ENCODE measurements around the gene HIPK4. TPM values are rescaled to one million over a fixed set of nuclear protein-coding genes. Genes with fewer than 3 reads are reported as not detected.

The HIPK4 gene
- total and polyA plus RNA-seq, 4 donors = 0.21 to 0.51 (median 0.23) TPM; not detected in 1

DNA sequence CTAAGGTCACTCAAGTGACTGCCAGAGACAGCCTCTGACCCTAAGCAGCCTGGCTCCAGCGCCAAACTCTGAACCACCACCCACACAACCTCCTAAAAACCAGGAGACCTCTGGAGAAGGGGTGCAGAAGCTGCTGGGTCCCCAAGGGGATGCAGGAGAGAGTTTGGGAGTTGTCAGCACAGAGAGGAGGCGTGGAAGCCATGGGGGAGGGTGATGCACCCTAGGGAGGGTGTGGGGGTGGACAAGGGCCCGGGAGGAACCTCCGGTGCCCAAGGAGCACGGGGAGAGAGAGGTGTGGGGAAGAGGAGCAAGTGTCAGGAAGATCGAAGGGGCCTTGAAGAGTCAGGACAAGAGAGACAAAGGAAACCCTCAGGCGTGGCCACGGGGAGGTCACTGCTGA is 2.1 kb upstream of the HIPK4 start:
- Histone ChIP-seq H3K9me3 (ENCODE audit: control insufficient read depth, low read length) (no peaks in the 10 kb centered on the region), H3K4me1 (ENCODE audit: control insufficient read depth in 1 of 2, insufficient read depth in 2 of 2, low read length in 2 of 2) (no peaks in the 10 kb centered on the region), H3K4me3 (ENCODE audit: low read length in 2 of 2) (no peak overlapping the region), H3K36me3 (ENCODE audit: control insufficient read depth in 1 of 2, insufficient read depth in 2 of 2, low read length in 1 of 2) (no peaks in the 10 kb centered on the region), H3K27me3 (ENCODE audit: control insufficient read depth in 1 of 2, insufficient read depth in 2 of 2, low read length in 1 of 2) (no peaks in the 10 kb centered on the region), H3K27ac (ENCODE audit: low read depth in 1 of 2, low read length in 2 of 2) (no peak overlapping the region)
- ATAC-seq (ENCODE audit: low FRiP score) (no peak), DNase-seq (no peak)
- intact Hi-C loops (cut with DNase I) = no loop called here
- 76 to 84% methylated on average over 8 of the region's 8 CpGs for WGBS, 2 donors

DNA sequence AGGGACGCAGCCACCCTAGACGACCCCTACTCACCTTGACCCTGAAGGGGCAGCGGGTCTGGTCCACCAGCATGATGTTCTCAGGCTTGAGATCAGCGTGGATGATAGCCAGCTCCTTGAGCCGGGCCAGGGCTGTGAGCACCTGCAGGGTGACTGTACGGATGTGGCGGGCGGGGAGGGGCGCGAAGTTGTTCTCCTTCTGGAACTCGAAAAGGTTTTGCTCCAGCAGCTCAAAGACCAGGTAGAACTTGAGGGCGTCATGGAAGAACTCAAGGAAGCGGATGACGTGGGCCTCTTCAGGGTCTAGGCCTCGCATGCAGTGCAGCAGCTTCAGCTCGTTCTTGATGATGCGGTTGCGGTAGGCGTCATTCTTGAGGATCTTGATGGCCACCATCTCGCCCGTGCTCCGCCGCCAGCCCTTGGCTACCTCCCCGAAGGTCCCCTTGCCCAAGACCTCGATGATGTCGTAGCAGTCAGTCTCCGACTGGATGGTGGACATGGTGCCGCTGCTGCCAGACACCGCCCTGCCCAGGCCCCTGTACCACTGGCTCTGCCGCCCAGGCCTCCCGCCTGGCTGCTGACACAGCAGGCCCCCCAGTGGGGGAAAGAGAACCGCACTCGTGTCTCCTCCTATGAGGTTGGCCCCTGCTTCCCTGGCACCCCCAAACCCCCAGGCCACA is 437 bp downstream of the HIPK4 start:
- Histone ChIP-seq H3K27ac (ENCODE audit: low read depth in 1 of 2, low read length in 2 of 2) (no peak overlapping the region), H3K36me3 (ENCODE audit: control insufficient read depth in 1 of 2, insufficient read depth in 2 of 2, low read length in 1 of 2) (no peaks in the 10 kb centered on the region), H3K4me3 (ENCODE audit: low read length in 2 of 2) (no peak overlapping the region), H3K9me3 (ENCODE audit: control insufficient read depth, low read length) (no peaks in the 10 kb centered on the region), H3K4me1 (ENCODE audit: control insufficient read depth in 1 of 2, insufficient read depth in 2 of 2, low read length in 2 of 2) (no peaks in the 10 kb centered on the region), H3K27me3 (ENCODE audit: control insufficient read depth in 1 of 2, insufficient read depth in 2 of 2, low read length in 1 of 2) (no peaks in the 10 kb centered on the region)
- ATAC-seq (ENCODE audit: low FRiP score) (no peak), DNase-seq (no peak)
- intact Hi-C loops (cut with DNase I) = no loop called here
- WGBS, 2 donors = 95 to 96% methylated on average over 33 of the region's 33 CpGs

DNA sequence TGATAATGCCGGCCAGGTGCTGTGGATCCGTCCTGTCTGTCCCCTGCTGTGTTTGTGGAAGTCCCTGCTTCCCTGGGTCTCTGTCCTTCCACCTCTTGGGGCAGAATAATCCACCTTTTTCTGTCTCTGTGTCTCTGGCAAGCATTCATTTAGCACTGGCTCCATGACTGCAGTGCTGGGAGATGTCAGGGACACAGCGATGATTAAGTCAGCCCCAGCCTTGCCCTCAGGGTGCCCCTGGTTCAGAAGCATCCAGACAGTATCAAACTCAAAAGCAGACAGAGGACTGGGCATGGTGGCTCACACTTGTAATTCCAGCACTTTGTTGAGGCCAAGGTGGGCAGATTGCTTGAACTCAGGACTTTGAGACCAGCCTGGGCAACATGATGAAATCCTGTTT is 1.5 kb downstream of the HIPK4 start:
- intact Hi-C loops (cut with DNase I) = no loop called here
- no peaks in the 10 kb centered on the region for H3K4me1 ChIP-seq (ENCODE audit: control insufficient read depth in 1 of 2, insufficient read depth in 2 of 2, low read length in 2 of 2)
- DNase-seq (no peak), ATAC-seq (ENCODE audit: low FRiP score) (no peak)
- 70 to 87% methylated on average over 3 of the region's 3 CpGs for whole genome bisulfite sequencing, 2 donors
- H3K27me3 ChIP-seq (ENCODE audit: control insufficient read depth in 1 of 2, insufficient read depth in 2 of 2, low read length in 1 of 2) = no peaks in the 10 kb centered on the region
- no peak overlapping the region for H3K27ac ChIP-seq (ENCODE audit: low read depth in 1 of 2, low read length in 2 of 2)
- no peaks in the 10 kb centered on the region for H3K36me3 ChIP-seq (ENCODE audit: control insufficient read depth in 1 of 2, insufficient read depth in 2 of 2, low read length in 1 of 2)
- no peaks in the 10 kb centered on the region for H3K9me3 ChIP-seq (ENCODE audit: control insufficient read depth, low read length)
- no peak overlapping the region for H3K4me3 ChIP-seq (ENCODE audit: low read length in 2 of 2)

DNA sequence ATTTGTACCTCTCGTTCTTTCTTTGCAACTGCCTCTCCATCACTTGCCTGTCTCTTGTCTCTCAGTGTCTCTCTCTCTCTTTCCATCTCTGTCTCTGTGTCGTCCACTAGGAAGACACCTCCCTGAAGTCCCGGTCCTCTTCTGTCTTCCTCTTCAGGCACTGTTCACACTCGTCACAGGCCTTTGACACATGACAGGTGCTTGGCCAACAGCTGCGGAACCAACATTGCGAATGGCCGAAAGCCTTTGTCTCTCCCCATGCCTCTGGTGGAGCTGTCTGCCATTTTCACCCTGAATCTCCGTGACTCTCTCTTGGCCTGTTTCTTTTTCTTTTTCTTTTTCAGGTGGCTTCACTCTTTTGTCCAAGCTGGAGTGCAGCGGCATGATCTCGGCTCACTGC is 2.8 kb downstream of the HIPK4 start:
- Histone ChIP-seq H3K9me3 (ENCODE audit: control insufficient read depth, low read length) (no peaks in the 10 kb centered on the region), H3K27me3 (ENCODE audit: control insufficient read depth in 1 of 2, insufficient read depth in 2 of 2, low read length in 1 of 2) (no peaks in the 10 kb centered on the region), H3K4me3 (ENCODE audit: low read length in 2 of 2) (no peak overlapping the region), H3K27ac (ENCODE audit: low read depth in 1 of 2, low read length in 2 of 2) (no peak overlapping the region), H3K36me3 (ENCODE audit: control insufficient read depth in 1 of 2, insufficient read depth in 2 of 2, low read length in 1 of 2) (no peaks in the 10 kb centered on the region), H3K4me1 (ENCODE audit: control insufficient read depth in 1 of 2, insufficient read depth in 2 of 2, low read length in 2 of 2) (no peaks in the 10 kb centered on the region)
- no peak for DNase-seq
- 95% methylated on average over 10 of the region's 10 CpGs for WGBS, 2 donors
- intact Hi-C loops (cut with DNase I) = no loop called here
- no peak for ATAC-seq (ENCODE audit: low FRiP score)

DNA sequence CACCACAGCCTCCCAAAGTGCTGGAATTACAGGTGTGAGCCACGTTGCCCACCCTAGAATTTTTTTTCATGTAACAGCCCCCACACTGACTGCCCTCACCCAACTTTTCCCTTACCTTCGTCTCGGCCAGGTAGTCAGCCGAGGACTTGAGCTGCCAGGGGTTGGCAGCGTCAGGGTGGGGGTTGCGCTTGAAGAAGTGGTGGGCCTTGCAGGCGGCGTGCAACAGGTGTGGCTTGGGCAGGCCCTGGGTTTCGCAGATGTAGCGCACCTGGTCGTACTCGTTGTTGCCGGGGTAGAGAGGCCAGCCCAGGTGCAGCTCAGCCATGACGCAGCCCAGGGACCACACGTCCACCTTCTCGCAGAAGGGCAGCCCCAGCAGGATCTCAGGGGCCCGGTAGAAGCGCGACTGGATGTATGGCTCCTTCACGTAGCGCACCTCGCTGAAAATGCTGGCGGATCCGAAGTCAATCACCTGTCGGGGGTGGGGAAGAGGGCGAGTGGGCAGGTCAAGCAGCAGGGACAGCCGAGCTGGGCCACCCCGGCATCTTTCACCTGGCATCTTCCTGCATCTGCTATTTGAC is 6.2 kb downstream of the HIPK4 start:
- intact Hi-C loops (cut with DNase I) = no loop called here
- Histone ChIP-seq H3K4me1 (ENCODE audit: control insufficient read depth in 1 of 2, insufficient read depth in 2 of 2, low read length in 2 of 2) (no peaks in the 10 kb centered on the region), H3K27ac (ENCODE audit: low read depth in 1 of 2, low read length in 2 of 2) (no peak overlapping the region), H3K36me3 (ENCODE audit: control insufficient read depth in 1 of 2, insufficient read depth in 2 of 2, low read length in 1 of 2) (no peaks in the 10 kb centered on the region), H3K9me3 (ENCODE audit: control insufficient read depth, low read length) (no peaks in the 10 kb centered on the region), H3K27me3 (ENCODE audit: control insufficient read depth in 1 of 2, insufficient read depth in 2 of 2, low read length in 1 of 2) (no peaks in the 10 kb centered on the region), H3K4me3 (ENCODE audit: low read length in 2 of 2) (no peak overlapping the region)
- ATAC-seq (ENCODE audit: low FRiP score) = no peak
- 79 to 85% methylated on average over 28 of the region's 28 CpGs for WGBS, 2 donors
- DNase-seq = no peak

DNA sequence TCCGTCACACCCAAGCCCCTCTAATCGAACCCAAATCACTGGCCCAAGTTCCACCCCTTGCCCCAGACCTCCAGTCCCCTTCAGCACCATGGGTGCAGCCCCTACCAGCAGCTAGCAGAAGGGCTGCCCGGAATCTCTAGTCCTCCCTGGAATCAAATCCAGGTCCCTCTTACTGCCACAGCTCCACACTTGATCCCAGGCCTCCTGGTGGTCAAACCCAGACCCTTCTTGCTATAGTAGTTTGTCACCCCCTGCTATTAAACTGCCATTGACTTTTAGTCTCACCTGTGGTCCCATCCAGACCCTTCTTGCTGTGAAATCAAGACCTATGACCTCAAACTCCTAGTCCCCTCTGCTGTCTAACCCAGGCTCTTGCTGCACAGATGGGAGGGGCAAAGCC is 8.7 kb downstream of the HIPK4 start:
- no peak overlapping the region for H3K4me3 ChIP-seq (ENCODE audit: low read length in 2 of 2)
- intact Hi-C loops (cut with DNase I) = no loop called here
- no peak overlapping the region for H3K27ac ChIP-seq (ENCODE audit: low read depth in 1 of 2, low read length in 2 of 2)
- H3K36me3 ChIP-seq (ENCODE audit: control insufficient read depth in 1 of 2, insufficient read depth in 2 of 2, low read length in 1 of 2) = peaks cover 0 to 3% of the 10 kb centered on the region in 2 donors
- H3K27me3 ChIP-seq (ENCODE audit: control insufficient read depth in 1 of 2, insufficient read depth in 2 of 2, low read length in 1 of 2) = no peaks in the 10 kb centered on the region
- WGBS, 2 donors = 71 to 78% methylated on average over 3 of the region's 3 CpGs
- H3K9me3 ChIP-seq (ENCODE audit: control insufficient read depth, low read length) = no peaks in the 10 kb centered on the region
- H3K4me1 ChIP-seq (ENCODE audit: control insufficient read depth in 1 of 2, insufficient read depth in 2 of 2, low read length in 2 of 2) = no peaks in the 10 kb centered on the region
- ATAC-seq (ENCODE audit: low FRiP score) (no peak), DNase-seq (no peak)

DNA sequence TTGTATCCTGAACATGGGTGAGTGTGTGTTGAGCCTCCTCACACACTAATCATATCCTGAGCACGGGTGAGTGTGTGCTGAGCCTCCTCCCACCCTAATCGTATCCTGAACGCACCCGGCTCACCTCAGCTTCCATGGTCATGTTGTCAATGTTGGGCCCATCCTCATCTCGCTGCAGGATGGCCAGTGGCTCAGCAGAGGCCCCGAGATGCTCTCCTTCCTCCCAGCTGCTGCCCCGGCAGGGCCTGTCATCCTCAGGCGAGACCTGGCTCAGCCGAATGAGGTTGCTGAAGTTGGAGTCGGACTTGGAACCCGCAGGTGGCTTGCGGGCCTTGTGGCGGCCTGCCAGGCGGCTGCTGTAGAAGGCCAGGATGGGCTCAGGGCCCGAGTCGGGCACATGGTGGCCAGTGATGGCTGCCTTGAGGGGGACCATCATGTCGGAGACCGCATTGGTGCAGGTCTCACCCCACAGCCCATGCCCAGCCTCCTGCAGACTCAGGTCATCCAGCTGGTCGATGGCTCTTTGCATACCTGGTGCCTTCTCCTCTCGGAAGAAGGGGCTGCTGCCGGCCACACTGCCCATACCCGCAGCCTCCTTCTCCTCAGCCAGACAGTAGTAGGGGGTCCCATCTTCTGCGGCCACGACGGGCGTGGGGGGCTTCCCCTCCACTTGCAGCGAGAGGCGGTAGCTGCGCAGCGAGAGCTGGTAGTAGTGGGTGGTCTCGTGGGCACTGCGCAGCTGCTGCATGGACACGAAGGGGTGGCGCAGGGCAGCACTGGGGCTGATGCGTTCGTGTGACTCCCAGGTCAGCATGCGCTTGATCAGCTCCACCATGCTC is 9.6 kb downstream of the HIPK4 start:
- Histone ChIP-seq H3K9me3 (ENCODE audit: control insufficient read depth, low read length) (no peaks in the 10 kb centered on the region), H3K27me3 (ENCODE audit: control insufficient read depth in 1 of 2, insufficient read depth in 2 of 2, low read length in 1 of 2) (no peaks in the 10 kb centered on the region), H3K36me3 (ENCODE audit: control insufficient read depth in 1 of 2, insufficient read depth in 2 of 2, low read length in 1 of 2) (peaks cover 0 to 3% of the 10 kb centered on the region in 2 donors), H3K27ac (ENCODE audit: low read depth in 1 of 2, low read length in 2 of 2) (no peak overlapping the region), H3K4me1 (ENCODE audit: control insufficient read depth in 1 of 2, insufficient read depth in 2 of 2, low read length in 2 of 2) (no peaks in the 10 kb centered on the region), H3K4me3 (ENCODE audit: low read length in 2 of 2) (no peak overlapping the region)
- WGBS, 2 donors = 85 to 86% methylated on average over 37 of the region's 37 CpGs
- intact Hi-C loops (cut with DNase I) = no loop called here
- no peak for ATAC-seq (ENCODE audit: low FRiP score)
- DNase-seq = no peak

DNA sequence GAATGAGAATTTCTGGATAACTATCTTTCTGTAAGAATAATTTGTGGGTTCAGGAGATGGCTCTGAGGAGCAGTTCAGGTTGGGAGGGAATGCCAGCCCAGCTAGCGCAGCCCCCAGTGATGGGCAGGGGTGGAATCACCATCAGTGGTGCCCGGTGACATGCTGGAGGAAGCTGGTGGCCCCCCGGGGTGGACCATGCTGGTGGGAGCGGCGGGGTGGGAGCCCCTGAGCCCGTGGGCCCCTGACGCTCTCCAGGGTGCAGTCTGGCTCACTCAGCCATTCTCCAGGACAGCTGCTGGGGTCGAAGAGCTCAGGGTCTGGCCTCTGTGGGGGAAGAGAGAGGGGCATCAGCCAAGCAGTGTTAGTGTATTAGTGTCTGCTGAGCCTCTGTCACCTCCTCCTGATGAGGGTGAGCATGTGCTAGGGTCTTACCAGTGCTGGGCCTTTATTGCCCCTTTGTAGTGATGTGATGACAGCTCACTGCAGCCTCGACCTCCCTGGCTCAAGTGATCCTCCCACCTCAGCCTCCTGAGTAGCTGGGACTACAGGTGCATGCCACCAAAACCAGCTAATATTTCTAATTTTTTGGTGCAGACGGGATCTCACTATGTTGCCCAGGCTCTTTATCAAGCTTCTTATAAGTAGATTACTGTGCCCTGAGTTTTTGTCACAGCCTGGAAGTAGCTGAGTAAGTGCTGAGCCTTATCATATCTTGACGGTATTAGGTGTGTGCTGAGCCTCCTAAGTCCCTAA is 10.4 kb downstream of the HIPK4 start:
- ATAC-seq (ENCODE audit: low FRiP score) (no peak), DNase-seq (no peak)
- Histone ChIP-seq H3K4me3 (ENCODE audit: low read length in 2 of 2) (no peak overlapping the region), H3K27me3 (ENCODE audit: control insufficient read depth in 1 of 2, insufficient read depth in 2 of 2, low read length in 1 of 2) (no peaks in the 10 kb centered on the region), H3K36me3 (ENCODE audit: control insufficient read depth in 1 of 2, insufficient read depth in 2 of 2, low read length in 1 of 2) (peaks cover 0 to 3% of the 10 kb centered on the region in 2 donors), H3K9me3 (ENCODE audit: control insufficient read depth, low read length) (no peaks in the 10 kb centered on the region), H3K4me1 (ENCODE audit: control insufficient read depth in 1 of 2, insufficient read depth in 2 of 2, low read length in 2 of 2) (no peaks in the 10 kb centered on the region), H3K27ac (ENCODE audit: low read depth in 1 of 2, low read length in 2 of 2) (no peak overlapping the region)
- WGBS, 2 donors = 84 to 85% methylated on average over 11 of the region's 11 CpGs
- intact Hi-C loops (cut with DNase I) = no loop called here
